KMS-11 (cell line): ENCODE data around the gene RIOK2.

Source experiments
- H2AFZ ChIP-seq: fragments of 200-600 bp; sonication (generic); 2 replicates; pipeline ENCODE4 v1.6.1; 2016; ENCODE audit warnings: antibody characterized with exemption, mixed run types, low read depth
- H3K27ac ChIP-seq: fragments of 200-600 bp; sonication (generic); 2 replicates; pipeline ENCODE4 v1.6.1; 2016; ENCODE audit warnings: mild to moderate bottlenecking, mixed run types
- H3K27me3 ChIP-seq: fragments of 200-600 bp; sonication (generic); 2 replicates; pipeline ENCODE4 v1.6.1; 2017; ENCODE audit warnings: mild to moderate bottlenecking, low read depth, mixed run types, moderate library complexity; ENCODE audit not compliant: insufficient read depth
- H3K36me3 ChIP-seq: fragments of 200-600 bp; sonication (generic); 2 replicates; pipeline ENCODE4 v1.6.1; 2017; ENCODE audit warnings: mild to moderate bottlenecking, mixed run types; ENCODE audit not compliant: insufficient read depth
- H3K4me1 ChIP-seq: fragments of 200-600 bp; sonication (generic); 2 replicates; pipeline ENCODE4 v1.6.1; 2016; ENCODE audit warnings: mild to moderate bottlenecking, low read depth, mixed run types; ENCODE audit not compliant: poor library complexity, severe bottlenecking
- H3K4me2 ChIP-seq: fragments of 200-600 bp; sonication (generic); 2 replicates; pipeline ENCODE4 v1.7.0; 2016; ENCODE audit warnings: mild to moderate bottlenecking, mixed run types
- H3K4me3 ChIP-seq: fragments of 200-600 bp; sonication (generic); IDR thresholded peaks from 2 replicates; pipeline ENCODE4 v1.6.1; 2017; ENCODE audit warnings: low read depth, low read length, mixed read lengths; ENCODE audit not compliant: insufficient read depth
- H3K79me2 ChIP-seq: fragments of 200-600 bp; sonication (generic); 2 replicates; pipeline ENCODE4 v1.6.1; 2016; ENCODE audit warnings: low read depth, mixed run types; ENCODE audit not compliant: insufficient read depth
- H3K9ac ChIP-seq: fragments of 200-600 bp; sonication (generic); 2 replicates; pipeline ENCODE4 v1.6.1; 2016; ENCODE audit warnings: mild to moderate bottlenecking, mixed run types
- H4K20me1 ChIP-seq: fragments of 200-600 bp; sonication (generic); 2 replicates; pipeline ENCODE4 v1.6.1; 2016; ENCODE audit warnings: mild to moderate bottlenecking, mixed run types; ENCODE audit not compliant: insufficient read depth
- TF ChIP-seq, protein P1 (sequence below): fragments of 200-600 bp; sonication (generic); conservative IDR thresholded peaks from 2 replicates; pipeline ENCODE4 v1.6.1; 2017; ENCODE audit warnings: low read depth, mild to moderate bottlenecking, antibody characterized with exemption, low read length, moderate library complexity, mixed read lengths

RIOK2 gene

DNA sequence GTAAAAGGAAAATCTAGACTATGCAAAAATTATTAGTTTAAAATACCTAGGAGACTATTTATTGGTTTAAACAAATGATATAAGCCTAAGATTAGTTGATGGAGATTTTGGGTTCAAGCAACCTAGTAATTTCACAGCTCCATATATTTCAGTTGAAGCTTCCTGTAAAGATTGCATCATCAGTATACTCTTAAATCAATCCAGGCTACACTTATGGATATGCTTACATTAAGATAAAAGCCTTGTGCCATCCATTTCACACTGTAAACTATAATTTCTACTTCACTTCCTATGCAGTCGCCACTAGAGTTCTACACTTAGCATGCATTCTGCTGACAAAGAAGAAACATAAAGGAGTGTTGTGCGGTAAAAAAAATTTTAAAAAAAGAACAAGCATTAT, 33.3 kb downstream of the RIOK2 start:
- no peak overlapping the region for H3K4me3 ChIP-seq
- H3K79me2 ChIP-seq = no peaks in the 10 kb centered on the region
- H4K20me1 ChIP-seq = no peaks in the 10 kb centered on the region
- no peak overlapping the region for H3K27ac ChIP-seq
- H3K36me3 ChIP-seq = no peaks in the 10 kb centered on the region
- no peak overlapping the region for H2AFZ ChIP-seq
- TF ChIP-seq, protein P1, sequence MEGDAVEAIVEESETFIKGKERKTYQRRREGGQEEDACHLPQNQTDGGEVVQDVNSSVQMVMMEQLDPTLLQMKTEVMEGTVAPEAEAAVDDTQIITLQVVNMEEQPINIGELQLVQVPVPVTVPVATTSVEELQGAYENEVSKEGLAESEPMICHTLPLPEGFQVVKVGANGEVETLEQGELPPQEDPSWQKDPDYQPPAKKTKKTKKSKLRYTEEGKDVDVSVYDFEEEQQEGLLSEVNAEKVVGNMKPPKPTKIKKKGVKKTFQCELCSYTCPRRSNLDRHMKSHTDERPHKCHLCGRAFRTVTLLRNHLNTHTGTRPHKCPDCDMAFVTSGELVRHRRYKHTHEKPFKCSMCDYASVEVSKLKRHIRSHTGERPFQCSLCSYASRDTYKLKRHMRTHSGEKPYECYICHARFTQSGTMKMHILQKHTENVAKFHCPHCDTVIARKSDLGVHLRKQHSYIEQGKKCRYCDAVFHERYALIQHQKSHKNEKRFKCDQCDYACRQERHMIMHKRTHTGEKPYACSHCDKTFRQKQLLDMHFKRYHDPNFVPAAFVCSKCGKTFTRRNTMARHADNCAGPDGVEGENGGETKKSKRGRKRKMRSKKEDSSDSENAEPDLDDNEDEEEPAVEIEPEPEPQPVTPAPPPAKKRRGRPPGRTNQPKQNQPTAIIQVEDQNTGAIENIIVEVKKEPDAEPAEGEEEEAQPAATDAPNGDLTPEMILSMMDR = no peak
- no peaks in the 10 kb centered on the region for H3K27me3 ChIP-seq
- no peak overlapping the region for H3K4me2 ChIP-seq
- no peaks in the 10 kb centered on the region for H3K4me1 ChIP-seq
- no peak overlapping the region for H3K9ac ChIP-seq

GRCh38 chr5:97148288-97148687, 34.8 kb downstream of the RIOK2 start:
- Histone ChIP-seq H3K9ac (no peak overlapping the region), H3K4me2 (no peak overlapping the region), H3K79me2 (no peaks in the 10 kb centered on the region)

DNA sequence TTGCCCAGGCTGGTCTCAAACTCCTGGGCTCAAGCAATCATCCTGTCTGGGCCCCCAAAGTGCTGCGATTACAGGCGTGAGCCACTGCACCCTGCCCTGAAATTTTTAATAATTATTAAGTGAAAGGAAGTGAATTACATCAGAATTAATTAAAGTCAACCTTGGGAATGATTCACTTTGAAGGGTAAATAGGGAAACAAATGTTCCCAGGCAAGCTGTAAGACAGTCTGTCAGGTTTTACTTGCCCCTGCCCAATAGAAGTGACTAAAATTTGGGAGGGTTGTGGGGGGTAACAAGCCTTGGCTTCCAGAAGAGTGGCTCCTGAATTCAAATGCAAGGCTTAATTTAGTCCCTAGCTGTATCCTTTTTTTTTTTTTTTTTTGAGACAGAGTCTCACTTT, 39.3 kb downstream of the RIOK2 start:
- H3K79me2 ChIP-seq = no peaks in the 10 kb centered on the region
- H3K4me1 ChIP-seq = no peaks in the 10 kb centered on the region
- no peak overlapping the region for H3K9ac ChIP-seq
- TF ChIP-seq, protein P1 = no peak
- H3K27ac ChIP-seq = no peak overlapping the region
- no peak overlapping the region for H2AFZ ChIP-seq
- no peaks in the 10 kb centered on the region for H3K36me3 ChIP-seq
- H4K20me1 ChIP-seq = no peaks in the 10 kb centered on the region
- no peak overlapping the region for H3K4me2 ChIP-seq
- no peak overlapping the region for H3K4me3 ChIP-seq
- H3K27me3 ChIP-seq = no peaks in the 10 kb centered on the region

More at GRCh38 chr5:97148288-97148687, 34.8 kb downstream of the RIOK2 start:
- TF ChIP-seq, protein P1 = no peak
- no peak overlapping the region for H2AFZ ChIP-seq
- H3K27me3 ChIP-seq = no peaks in the 10 kb centered on the region
- no peaks in the 10 kb centered on the region for H3K4me1 ChIP-seq
- no peaks in the 10 kb centered on the region for H4K20me1 ChIP-seq
- H3K36me3 ChIP-seq = no peaks in the 10 kb centered on the region
- H3K4me3 ChIP-seq = no peak overlapping the region
- H3K27ac ChIP-seq = no peak overlapping the region

DNA sequence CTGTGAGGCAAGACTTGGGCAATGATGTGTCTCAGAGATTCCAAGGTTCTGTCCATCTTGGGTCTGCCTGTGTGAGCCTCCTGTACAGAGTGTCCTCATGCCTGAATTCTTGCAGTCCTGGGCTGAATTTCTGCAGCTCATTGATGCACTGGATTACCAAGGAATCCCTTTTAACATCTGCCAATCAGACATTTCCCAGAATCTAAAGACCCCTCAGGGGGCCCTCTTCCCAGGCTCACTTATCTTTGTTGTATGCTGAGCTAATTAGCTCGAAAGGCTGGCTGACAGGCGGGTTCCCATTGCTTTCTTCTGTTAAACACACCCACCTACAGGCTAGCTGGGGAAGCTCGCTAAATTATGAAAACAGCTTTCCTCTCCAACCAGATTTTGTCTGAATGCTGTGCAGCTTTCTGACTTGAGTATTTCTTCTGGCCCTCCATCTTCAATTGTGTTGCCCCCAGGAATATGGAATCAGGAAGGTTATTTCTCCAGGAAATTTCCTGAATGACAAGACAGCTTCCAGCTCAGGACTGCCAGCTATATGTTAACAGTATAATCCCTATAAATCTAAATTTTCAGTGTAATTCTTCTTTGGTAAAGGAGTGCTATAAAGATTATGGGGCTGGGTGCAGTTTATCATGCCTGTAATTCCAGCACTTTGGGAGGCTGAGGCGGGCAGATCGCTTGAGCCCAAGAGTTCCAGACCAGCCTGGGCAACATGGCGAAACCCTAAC, 40.4 kb downstream of the RIOK2 start, which contains the start of gene LIX1:
Gene LIX1 (minus strand): TSS at position 91 of the 734 bp plus-strand sequence. CDS start 35 bp downstream, at position 56.
- no peaks in the 10 kb centered on the region for H3K27me3 ChIP-seq
- TF ChIP-seq, protein P1 = peak; percentile 69
- no peaks in the 10 kb centered on the region for H3K79me2 ChIP-seq
- H3K4me1 ChIP-seq = no peaks in the 10 kb centered on the region
- no peak within 1 kb of the TSS for H3K4me3 ChIP-seq
- no peaks in the 10 kb centered on the region for H3K36me3 ChIP-seq
- no peak within 1 kb of the TSS for H3K9ac ChIP-seq
- H3K4me2 ChIP-seq = no peak within 1 kb of the TSS
- H4K20me1 ChIP-seq = no peaks in the 10 kb centered on the region
- H2AFZ ChIP-seq = no peak within 1 kb of the TSS
- no peak within 1 kb of the TSS for H3K27ac ChIP-seq
